AG08395 (cell line): ENCODE measurements around the gene ZBTB42.

ENCODE experiments used
- DNase-seq: peaks from one replicate; pipeline ENCODE4 v3.0.0; 2012; ENCODE audit warnings: mixed read lengths, low spot score

The ZBTB42 gene

GRCh38 chr14:104769324-104770071, 31.4 kb upstream of the ZBTB42 start:
- no peak for DNase-seq

- no peak for DNase-seq
These were observed 30.8 kb upstream of the ZBTB42 start for GRCh38 chr14:104770072-104770579.

DNA sequence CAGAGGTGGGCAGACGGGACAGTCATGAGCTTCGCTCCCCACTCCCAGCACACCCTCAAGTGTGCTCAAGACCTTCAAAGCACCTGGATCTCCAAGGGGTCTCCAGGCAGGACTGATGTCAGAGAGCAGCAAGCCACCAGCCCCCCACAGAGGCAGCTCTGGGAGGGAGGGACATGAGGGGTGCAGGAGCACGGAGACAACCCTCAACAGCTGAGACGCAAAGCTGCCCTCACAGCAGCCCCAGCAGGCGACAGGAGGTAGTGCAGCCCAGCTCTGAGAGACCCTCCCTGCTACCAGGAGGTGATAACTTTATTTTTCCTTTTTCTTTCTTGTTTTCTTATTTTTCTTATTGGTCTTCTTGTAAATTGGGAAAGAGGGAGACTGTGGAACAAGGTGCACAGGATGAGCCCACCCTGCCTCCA, 30.0 kb upstream of the ZBTB42 start:
- peak; percentile 21 for DNase-seq

- DNase-seq, result no peak
These were observed 29.5 kb upstream of the ZBTB42 start for GRCh38 chr14:104771374-104771773.

GRCh38 chr14:104771918-104772706, 28.8 kb upstream of the ZBTB42 start:
- no peak for DNase-seq

DNA sequence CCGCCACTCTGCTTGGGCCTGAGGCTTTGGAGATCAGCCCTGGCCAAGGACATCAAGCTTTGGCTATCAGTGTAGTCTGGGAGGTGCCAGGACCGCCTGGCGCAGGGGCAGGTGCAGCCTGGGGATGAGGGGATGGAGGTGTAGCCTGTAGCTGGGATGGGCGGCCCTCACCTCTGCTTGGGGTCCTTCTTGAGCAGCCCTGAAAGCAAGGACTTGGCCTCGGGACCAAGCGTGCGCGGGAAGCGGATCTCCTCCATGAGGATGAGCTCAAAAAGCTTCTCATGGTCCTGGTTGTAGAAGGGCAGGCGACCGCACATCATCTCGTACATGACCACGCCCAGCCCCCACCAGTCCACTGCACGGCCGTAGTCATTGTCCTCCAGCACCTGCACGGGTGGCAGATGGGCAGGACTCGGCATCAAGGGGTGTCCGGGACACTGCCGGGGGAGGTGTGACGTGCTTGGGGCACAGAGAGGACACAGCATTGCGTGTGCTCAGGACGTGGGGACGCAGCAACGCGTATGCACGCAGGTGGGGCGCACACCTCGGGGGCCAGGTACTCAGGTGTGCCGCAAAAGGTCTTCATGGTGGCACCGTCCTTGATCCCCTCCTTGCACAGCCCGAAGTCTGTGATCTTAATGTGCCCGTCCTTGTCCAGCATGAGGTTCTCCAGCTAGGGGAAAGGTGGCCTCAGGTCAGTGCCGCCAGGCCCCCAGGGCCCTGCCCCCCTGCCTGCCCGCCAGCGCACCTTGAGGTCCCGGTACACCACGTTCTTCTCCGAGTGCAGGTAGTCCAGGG, 28.0 kb upstream of the ZBTB42 start:
- DNase-seq, result no peak

GRCh38 chr14:104773505-104774452, 27.1 kb upstream of the ZBTB42 start:
- DNase-seq, result no peak

GRCh38 chr14:104774453-104775072, 26.3 kb upstream of the ZBTB42 start:
- DNase-seq, result no peak

GRCh38 chr14:104775073-104775489, 25.8 kb upstream of the ZBTB42 start:
- no peak for DNase-seq

- DNase-seq, result no peak
These were observed 24.4 kb upstream of the ZBTB42 start for GRCh38 chr14:104776481-104776880.

GRCh38 chr14:104776961-104777807, 23.7 kb upstream of the ZBTB42 start:
- DNase-seq, result no peak

GRCh38 chr14:104777808-104778249, 23.1 kb upstream of the ZBTB42 start:
- no peak for DNase-seq

DNA sequence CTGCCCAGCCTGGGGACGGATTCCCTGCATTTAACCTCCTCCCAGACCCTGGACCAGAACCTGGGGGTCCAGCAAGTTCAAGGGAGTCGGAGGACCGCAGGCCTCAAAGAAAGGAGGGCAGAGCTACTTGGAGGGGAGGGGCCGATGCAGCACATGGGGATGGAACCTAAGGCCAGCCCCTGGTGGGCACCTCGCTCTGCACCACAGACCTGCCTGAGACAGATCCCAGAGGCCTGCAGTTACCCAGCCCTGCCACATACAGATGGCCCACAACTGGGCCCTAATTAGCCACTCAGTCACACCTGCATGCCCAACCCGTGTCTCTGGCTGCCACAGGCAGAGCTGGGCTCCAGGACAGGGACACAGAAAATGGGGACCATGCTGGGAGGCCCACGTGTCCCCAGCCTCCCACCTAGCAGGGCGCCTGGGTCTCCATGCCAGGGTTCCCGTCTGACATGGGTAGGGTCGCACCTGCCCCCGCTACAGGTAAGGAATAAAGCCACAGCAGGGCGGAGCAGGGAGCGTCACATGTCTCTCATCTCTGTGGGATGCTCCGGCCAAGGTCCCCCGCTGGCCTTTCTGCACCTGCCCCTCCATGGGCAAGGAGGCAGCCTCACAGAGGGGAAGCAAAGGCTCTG, 22.1 kb upstream of the ZBTB42 start:
- no peak for DNase-seq

DNA sequence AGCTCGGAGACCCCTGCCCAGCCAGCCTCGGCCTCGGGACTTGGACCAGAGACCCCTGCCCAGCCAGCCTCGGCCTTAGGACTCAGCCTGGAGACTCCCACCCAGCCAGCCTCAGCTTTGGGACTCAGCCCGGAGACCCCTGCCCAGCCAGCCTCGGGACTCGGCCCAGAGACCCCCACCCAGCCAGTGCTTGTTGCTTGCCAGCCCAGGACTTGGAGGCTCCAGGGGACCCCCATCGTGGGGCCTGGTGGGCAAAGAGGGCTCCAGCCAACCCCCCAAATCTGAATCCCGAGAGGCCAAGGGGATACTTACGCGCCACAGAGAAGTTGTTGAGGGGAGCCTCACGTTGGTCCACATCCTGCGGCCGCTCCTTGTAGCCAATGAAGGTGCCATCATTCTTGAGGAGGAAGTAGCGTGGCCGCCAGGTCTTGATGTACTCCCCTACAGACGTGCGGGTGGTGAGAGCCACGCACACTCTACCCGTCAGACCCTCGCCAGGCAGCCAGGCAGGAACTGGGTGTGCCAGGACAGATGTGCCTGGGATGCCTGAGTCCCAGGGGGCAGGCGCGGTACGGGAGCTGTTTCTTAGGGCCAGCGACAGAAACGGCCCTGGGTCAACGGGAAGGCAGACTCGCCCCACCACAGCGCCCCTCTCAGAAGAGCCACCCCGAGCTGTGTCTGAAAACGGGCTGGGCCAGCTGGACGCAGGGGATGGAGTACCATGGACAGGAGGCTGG, 21.0 kb upstream of the ZBTB42 start:
- DNase-seq, result no peak

- DNase-seq, result no peak
These were observed 20.3 kb upstream of the ZBTB42 start for GRCh38 chr14:104780513-104781030.

- DNase-seq, result no peak
These were observed 19.4 kb upstream of the ZBTB42 start for GRCh38 chr14:104781271-104782077.

GRCh38 chr14:104782086-104782807, 18.7 kb upstream of the ZBTB42 start:
- DNase-seq, result no peak
